SIG-M5 treated with dmso at 0.1 percent for 504 hours (cell line): ENCODE data around the gene SFXN5.

ENCODE experiments used
- DNase-seq: peaks from one replicate; lab custom pipeline; 2025; ENCODE audit not compliant: unreplicated experiment; lab: John Stamatoyannopoulos, UW

Gene SFXN5

GRCh38 chr2:72959995-72960981 is 111.2 kb downstream of the SFXN5 start:
- no peak for DNase-seq

- no peak for DNase-seq
Measured at GRCh38 chr2:72959554-72959953, 112.0 kb downstream of the SFXN5 start.

- DNase-seq: no peak
Measured at GRCh38 chr2:72958542-72959385, 112.7 kb downstream of the SFXN5 start.

- peak; percentile 76 for DNase-seq
Measured at GRCh38 chr2:72956936-72957335, 114.6 kb downstream of the SFXN5 start.

- DNase-seq: no peak
Measured at GRCh38 chr2:72956050-72956395, 115.5 kb downstream of the SFXN5 start.

- no peak for DNase-seq
Measured at GRCh38 chr2:72955228-72956049, 116.1 kb downstream of the SFXN5 start.

GRCh38 chr2:72954376-72955227 is 116.9 kb downstream of the SFXN5 start:
- no peak for DNase-seq

GRCh38 chr2:72953976-72954375 is 117.5 kb downstream of the SFXN5 start:
- no peak for DNase-seq

GRCh38 chr2:72953528-72953927 is 118.0 kb downstream of the SFXN5 start:
- DNase-seq: no peak

- no peak for DNase-seq
Measured at GRCh38 chr2:72952961-72953360, 118.6 kb downstream of the SFXN5 start.

- no peak for DNase-seq
Measured at GRCh38 chr2:72952110-72952823, 119.2 kb downstream of the SFXN5 start.

- DNase-seq: no peak
Measured at GRCh38 chr2:72951303-72952095, 120.0 kb downstream of the SFXN5 start.

- no peak for DNase-seq
Measured at GRCh38 chr2:72950558-72951255, 120.8 kb downstream of the SFXN5 start.

GRCh38 chr2:72949642-72950041 is 121.9 kb downstream of the SFXN5 start:
- no peak for DNase-seq

- DNase-seq: no peak
Measured at GRCh38 chr2:72949045-72949444, 122.5 kb downstream of the SFXN5 start.

- DNase-seq: no peak
Measured at GRCh38 chr2:72947952-72948830, 123.3 kb downstream of the SFXN5 start.

GRCh38 chr2:72946466-72946865 is 125.0 kb downstream of the SFXN5 start:
- no peak for DNase-seq
